ENCODE measurements around the gene RTKN2. TPM values are rescaled to one million over a fixed set of nuclear protein-coding genes. Genes with fewer than 3 reads are reported as not detected.

The RTKN2 gene
- total RNA-seq, 2 donors from 2014 or later: 11.5 to 19.1 TPM

GRCh38 chr10:62253704-62254103 is 14.9 kb downstream of the RTKN2 start:
- no peaks in the 10 kb centered on the region for H3K9me3 ChIP-seq (ENCODE audit: control insufficient read depth, low read length)
- Mint-ChIP-seq H3K36me3 (ENCODE audit: low read depth) (peaks cover 4% of the 10 kb centered on the region), H3K27me3 (ENCODE audit: insufficient read depth) (no peaks in the 10 kb centered on the region), H3K4me3 (no peak overlapping the region), H3K9me3 (no peaks in the 10 kb centered on the region), H3K4me1 (peaks cover 16% of the 10 kb centered on the region), H3K27ac (no peak overlapping the region)
- TF ChIP-seq, protein P1, sequence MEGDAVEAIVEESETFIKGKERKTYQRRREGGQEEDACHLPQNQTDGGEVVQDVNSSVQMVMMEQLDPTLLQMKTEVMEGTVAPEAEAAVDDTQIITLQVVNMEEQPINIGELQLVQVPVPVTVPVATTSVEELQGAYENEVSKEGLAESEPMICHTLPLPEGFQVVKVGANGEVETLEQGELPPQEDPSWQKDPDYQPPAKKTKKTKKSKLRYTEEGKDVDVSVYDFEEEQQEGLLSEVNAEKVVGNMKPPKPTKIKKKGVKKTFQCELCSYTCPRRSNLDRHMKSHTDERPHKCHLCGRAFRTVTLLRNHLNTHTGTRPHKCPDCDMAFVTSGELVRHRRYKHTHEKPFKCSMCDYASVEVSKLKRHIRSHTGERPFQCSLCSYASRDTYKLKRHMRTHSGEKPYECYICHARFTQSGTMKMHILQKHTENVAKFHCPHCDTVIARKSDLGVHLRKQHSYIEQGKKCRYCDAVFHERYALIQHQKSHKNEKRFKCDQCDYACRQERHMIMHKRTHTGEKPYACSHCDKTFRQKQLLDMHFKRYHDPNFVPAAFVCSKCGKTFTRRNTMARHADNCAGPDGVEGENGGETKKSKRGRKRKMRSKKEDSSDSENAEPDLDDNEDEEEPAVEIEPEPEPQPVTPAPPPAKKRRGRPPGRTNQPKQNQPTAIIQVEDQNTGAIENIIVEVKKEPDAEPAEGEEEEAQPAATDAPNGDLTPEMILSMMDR (conservative IDR thresholded peaks at IDR 0.05): no peak
- 100% methylated on average over 1 of the region's 1 CpG; no CpG with 5 or more reads in 1 of the 2 experiments for WGBS, 2 experiments (ENCODE audit: insufficient coverage in 1 of 2, insufficient read length in 1 of 2)
- no peaks in the 10 kb centered on the region for H3K4me1 ChIP-seq (ENCODE audit: control insufficient read depth, insufficient read depth, low read length)
- no peak overlapping the region for H3K4me3 ChIP-seq (ENCODE audit: low read length)
- H3K9ac ChIP-seq (ENCODE audit: extremely low read depth, low read length, poor library complexity, severe bottlenecking): no peak overlapping the region
- no peak overlapping the region for H3K27ac ChIP-seq (ENCODE audit: low read depth, low read length)
- H3K27me3 ChIP-seq (ENCODE audit: control insufficient read depth, insufficient read depth, low read length, poor library complexity, severe bottlenecking): no peaks in the 10 kb centered on the region
- DNase-seq: no peak
- no peaks in the 10 kb centered on the region for H3K36me3 ChIP-seq (ENCODE audit: control insufficient read depth, insufficient read depth, low read length)

DNA sequence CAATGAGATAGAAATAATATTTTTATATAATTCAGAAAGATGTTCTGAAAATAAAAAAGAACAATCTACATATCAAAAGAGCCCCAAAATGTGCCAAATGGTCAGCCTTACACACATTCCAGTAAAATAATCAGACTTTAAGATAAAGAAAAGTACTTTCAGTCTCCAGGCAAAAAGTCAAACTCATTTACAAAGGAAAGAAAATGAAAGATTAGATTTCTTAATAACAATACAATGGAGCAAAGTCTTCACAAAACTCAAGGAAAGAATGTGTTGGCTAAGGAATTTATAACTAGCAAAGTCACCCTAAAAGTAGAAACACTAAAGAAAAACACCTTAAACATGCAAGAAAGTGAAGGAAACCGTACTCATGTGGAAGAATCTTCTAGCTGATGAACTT is 16.6 kb downstream of the RTKN2 start:
- H3K27ac Mint-ChIP-seq: no peak overlapping the region
- no peaks in the 10 kb centered on the region for H3K9me3 ChIP-seq (ENCODE audit: control insufficient read depth, low read length)
- no peak overlapping the region for H3K27ac ChIP-seq (ENCODE audit: low read depth, low read length)
- no peaks in the 10 kb centered on the region for H3K36me3 ChIP-seq (ENCODE audit: control insufficient read depth, insufficient read depth, low read length)
- H3K9me3 Mint-ChIP-seq: no peaks in the 10 kb centered on the region
- H3K36me3 Mint-ChIP-seq (ENCODE audit: low read depth): peaks cover 4% of the 10 kb centered on the region
- WGBS, 2 experiments (ENCODE audit: insufficient coverage in 1 of 2, insufficient read length in 1 of 2): 100% methylated on average over 1 of the region's 1 CpG; no CpG with 5 or more reads in 1 of the 2 experiments
- H3K4me1 ChIP-seq (ENCODE audit: control insufficient read depth, insufficient read depth, low read length): no peaks in the 10 kb centered on the region
- no peaks in the 10 kb centered on the region for H3K27me3 ChIP-seq (ENCODE audit: control insufficient read depth, insufficient read depth, low read length, poor library complexity, severe bottlenecking)
- TF ChIP-seq, protein P1 (conservative IDR thresholded peaks at IDR 0.05): no peak
- H3K4me3 ChIP-seq (ENCODE audit: low read length): no peak overlapping the region
- DNase-seq: no peak
- no peak overlapping the region for H3K9ac ChIP-seq (ENCODE audit: extremely low read depth, low read length, poor library complexity, severe bottlenecking)
- no peak overlapping the region for H3K4me3 Mint-ChIP-seq
- H3K27me3 Mint-ChIP-seq (ENCODE audit: insufficient read depth): no peaks in the 10 kb centered on the region
- H3K4me1 Mint-ChIP-seq: peaks cover 20% of the 10 kb centered on the region

- no peak overlapping the region for H3K27ac ChIP-seq (ENCODE audit: low read depth, low read length)
- DNase-seq: no peak
- H3K27me3 ChIP-seq (ENCODE audit: control insufficient read depth, insufficient read depth, low read length, poor library complexity, severe bottlenecking): no peaks in the 10 kb centered on the region
- TF ChIP-seq, protein P1 (conservative IDR thresholded peaks at IDR 0.05): no peak
- no peak overlapping the region for H3K27ac Mint-ChIP-seq
- 89 to 93% methylated on average over 5 of the region's 5 CpGs for WGBS, 2 experiments (ENCODE audit: insufficient coverage in 1 of 2, insufficient read length in 1 of 2)
- H3K9me3 Mint-ChIP-seq: no peaks in the 10 kb centered on the region
- peaks cover 4% of the 10 kb centered on the region for H3K36me3 Mint-ChIP-seq (ENCODE audit: low read depth)
- no peaks in the 10 kb centered on the region for H3K36me3 ChIP-seq (ENCODE audit: control insufficient read depth, insufficient read depth, low read length)
- no peak overlapping the region for H3K9ac ChIP-seq (ENCODE audit: extremely low read depth, low read length, poor library complexity, severe bottlenecking)
- peaks cover 20% of the 10 kb centered on the region for H3K4me1 Mint-ChIP-seq
- H3K9me3 ChIP-seq (ENCODE audit: control insufficient read depth, low read length): no peaks in the 10 kb centered on the region
- no peak overlapping the region for H3K4me3 Mint-ChIP-seq
- no peak overlapping the region for H3K4me3 ChIP-seq (ENCODE audit: low read length)
- H3K4me1 ChIP-seq (ENCODE audit: control insufficient read depth, insufficient read depth, low read length): no peaks in the 10 kb centered on the region
- no peaks in the 10 kb centered on the region for H3K27me3 Mint-ChIP-seq (ENCODE audit: insufficient read depth)
These were observed 17.9 kb downstream of the RTKN2 start for GRCh38 chr10:62250594-62251198.
